HEK293T (cell line): ENCODE measurements around the gene AKR1B15.
A peak's percentile ranks its signal among the peaks of the same experiment; 100 is the strongest.
"Not testable (repeated sequence)": the region's sequence is repeated elsewhere in the genome, so short reads cannot be mapped to it uniquely, and the experiment has no call there.

Source experiments
- CTCF ChIA-PET: fragments of 350-600 bp; formaldehyde crosslinking; extraction: SDS; loops from one replicate; lab custom pipeline; 2021; ENCODE audit warnings: antibody characterized with exemption, inconsistent platforms; lab: Yijun Ruan, JAX
- POLR2A ChIA-PET: fragments of 350-600 bp; formaldehyde crosslinking; extraction: SDS; loops from one replicate; lab custom pipeline; 2020; ENCODE audit warnings: antibody characterized with exemption, inconsistent platforms; lab: Yijun Ruan, JAX
- DNase-seq: peaks from one replicate; pipeline ENCODE4 v3.0.0; 2012; ENCODE audit warnings: mixed read lengths; ENCODE audit errors: extremely low spot score
- ARNT ChIP-seq: fragments of 450-650 bp; IDR thresholded peaks from 2 replicates; pipeline ENCODE4 v1.6.1; 2017; ENCODE audit warnings: mild to moderate bottlenecking
- BHLHE40 ChIP-seq: fragments of 450-650 bp; IDR thresholded peaks from 2 replicates; pipeline ENCODE4 v1.6.1; 2016; ENCODE audit warnings: mild to moderate bottlenecking, moderate library complexity, borderline replicate concordance
- CTBP1 ChIP-seq: fragments of 450-650 bp; IDR thresholded peaks from 2 replicates; pipeline ENCODE4 v1.6.1; 2016; ENCODE audit warnings: borderline replicate concordance
- ELF4 ChIP-seq: fragments of 450-650 bp; IDR thresholded peaks from 2 replicates; pipeline ENCODE4 v1.6.1; 2017; ENCODE audit warnings: antibody characterized with exemption
- FOXA1 ChIP-seq: fragments of 450-650 bp; IDR thresholded peaks from 2 replicates; pipeline ENCODE4 v1.6.1; 2016; ENCODE audit warnings: mild to moderate bottlenecking
- FOXK2 ChIP-seq: fragments of 450-650 bp; IDR thresholded peaks from 2 replicates; pipeline ENCODE4 v1.6.1; 2016; ENCODE audit warnings: mild to moderate bottlenecking
- FOXM1 ChIP-seq: fragments of 450-650 bp; IDR thresholded peaks from 2 replicates; pipeline ENCODE4 v1.6.1; 2017; ENCODE audit warnings: mild to moderate bottlenecking, borderline replicate concordance
- HDGF ChIP-seq: fragments of 450-650 bp; IDR thresholded peaks from 2 replicates; pipeline ENCODE4 v1.6.1; 2017; ENCODE audit warnings: antibody characterized with exemption, borderline replicate concordance
- L3MBTL2 ChIP-seq: fragments of 450-650 bp; conservative IDR thresholded peaks from 2 replicates; pipeline ENCODE4 v1.6.1; 2016; ENCODE audit warnings: mild to moderate bottlenecking
- LEF1 ChIP-seq: fragments of 450-650 bp; IDR thresholded peaks from 2 replicates; pipeline ENCODE4 v1.6.1; 2017; ENCODE audit warnings: mild to moderate bottlenecking, borderline replicate concordance
- NFRKB ChIP-seq: fragments of 450-650 bp; IDR thresholded peaks from 2 replicates; pipeline ENCODE4 v1.6.1; 2016; ENCODE audit warnings: mild to moderate bottlenecking, moderate library complexity
- SP1 ChIP-seq: fragments of 450-650 bp; IDR thresholded peaks from 2 replicates; pipeline ENCODE4 v1.6.1; 2017
- SUZ12 ChIP-seq: fragments of 450-650 bp; IDR thresholded peaks from 2 replicates; pipeline ENCODE4 v1.6.1; 2016; ENCODE audit warnings: mild to moderate bottlenecking
- TARDBP ChIP-seq: fragments of 450-650 bp; IDR thresholded peaks from 2 replicates; pipeline ENCODE4 v1.6.1; 2016
- ZNF384 ChIP-seq: fragments of 450-650 bp; IDR thresholded peaks from 2 replicates; pipeline ENCODE4 v1.6.1; 2016
- TF ChIP-seq, protein P1 (sequence below): fragments of 450-650 bp; IDR thresholded peaks from 2 replicates; pipeline ENCODE4 v1.6.1; 2016

AKR1B15 gene

DNA sequence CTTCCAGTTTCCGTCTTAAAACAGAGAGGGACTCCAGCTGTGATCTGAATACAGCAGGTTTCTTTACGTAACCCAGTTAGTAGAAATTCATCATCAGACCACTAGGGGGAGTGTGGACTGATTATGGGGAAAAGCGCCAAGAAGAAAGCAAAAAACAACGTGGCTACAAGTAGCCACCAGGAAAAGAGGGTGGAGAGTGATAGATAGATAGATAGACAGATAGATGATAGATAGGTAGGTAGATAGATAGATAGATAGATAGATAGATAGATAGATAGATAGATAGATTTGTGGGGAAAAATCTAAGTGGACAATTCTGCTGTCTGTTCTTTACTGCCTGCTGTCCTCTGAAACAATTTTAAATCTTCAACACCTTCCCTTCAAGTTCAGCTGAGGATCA, 34.2 kb upstream of the AKR1B15 start:
- TF ChIP-seq LEF1 (no peak), L3MBTL2 (0 out of 2 replicates have a peak, but pooled peaks have one; percentile 38)
- TF ChIP-seq, protein P1, sequence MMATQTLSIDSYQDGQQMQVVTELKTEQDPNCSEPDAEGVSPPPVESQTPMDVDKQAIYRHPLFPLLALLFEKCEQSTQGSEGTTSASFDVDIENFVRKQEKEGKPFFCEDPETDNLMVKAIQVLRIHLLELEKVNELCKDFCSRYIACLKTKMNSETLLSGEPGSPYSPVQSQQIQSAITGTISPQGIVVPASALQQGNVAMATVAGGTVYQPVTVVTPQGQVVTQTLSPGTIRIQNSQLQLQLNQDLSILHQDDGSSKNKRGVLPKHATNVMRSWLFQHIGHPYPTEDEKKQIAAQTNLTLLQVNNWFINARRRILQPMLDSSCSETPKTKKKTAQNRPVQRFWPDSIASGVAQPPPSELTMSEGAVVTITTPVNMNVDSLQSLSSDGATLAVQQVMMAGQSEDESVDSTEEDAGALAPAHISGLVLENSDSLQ: 0 out of 2 replicates have a peak, but pooled peaks have one; percentile 9
- DNase-seq: peak; percentile 83
- ChIA-PET POLR2A (interaction anchor here (1.0 to 1.4 kb wide), 2 partner anchors 34 to 82 kb away, joined by 3 read pairs; no protein-coding TSS in a partner anchor), CTCF (interaction anchor here (0.6 to 2.1 kb wide), 17 partner anchors 32 to 1414 kb away, joined by 3 to 26 read pairs (median 4); partner anchors contain the start of gene AKR1B1)

DNA sequence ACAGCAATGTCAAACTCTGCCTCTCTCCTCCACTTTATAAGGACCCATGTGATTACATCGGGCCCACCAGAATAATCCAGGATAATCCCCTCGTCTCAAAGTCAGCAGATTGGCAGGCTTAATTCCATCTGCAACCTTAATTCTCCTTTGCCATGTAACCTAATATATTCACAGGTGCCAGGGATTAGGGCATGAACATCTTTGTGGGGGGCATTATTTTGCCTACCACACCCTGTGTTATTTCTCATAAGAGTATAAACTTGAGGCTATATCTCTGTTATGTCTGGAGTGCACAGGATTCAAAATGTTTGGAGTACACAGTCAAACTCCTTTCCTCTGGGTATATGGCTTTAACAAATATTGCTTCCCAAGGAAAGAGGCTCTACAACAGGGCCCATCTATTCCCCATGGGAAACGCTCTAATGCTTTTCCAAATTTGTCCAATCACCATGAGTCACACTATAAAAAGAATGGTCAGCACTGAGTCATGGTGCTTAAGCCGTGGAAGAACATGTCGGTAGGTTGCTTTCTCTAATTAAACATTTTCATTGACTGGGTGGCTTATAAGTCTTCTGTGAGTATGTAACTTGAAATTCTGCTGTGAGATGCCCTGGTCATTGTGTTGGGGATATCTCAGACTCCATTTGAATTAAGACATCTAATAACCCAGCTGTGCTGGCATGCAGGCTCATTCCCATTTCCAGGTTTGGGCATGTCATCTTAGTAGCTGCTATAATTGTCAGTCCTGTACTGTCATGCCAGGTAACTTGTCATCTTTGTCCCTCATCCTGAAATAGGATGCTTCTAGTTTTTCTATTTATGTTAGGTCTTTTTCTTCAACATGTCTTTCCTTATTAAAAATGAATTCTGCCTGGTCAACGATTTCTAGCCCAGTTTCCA, 33.1 kb upstream of the AKR1B15 start:
- POLR2A ChIA-PET: no interaction called here
- CTCF ChIA-PET: interaction anchor here (1.2 to 2.1 kb wide), 6 partner anchors 32 to 92 kb away, joined by 3 to 26 read pairs (median 8); partner anchors contain the start of gene AKR1B1
- TF ChIP-seq CTBP1 (no peak), SUZ12 (no peak), FOXA1 (no peak), ARNT (no peak), NFRKB (no peak), FOXK2 (no peak), BHLHE40 (no peak), TARDBP (no peak), FOXM1 (no peak), ZNF384 (no peak), SP1 (no peak), ELF4 (no peak), L3MBTL2 (no peak), LEF1 (no peak), HDGF (no peak)
- TF ChIP-seq, protein P1: no peak
- DNase-seq: no peak

DNA sequence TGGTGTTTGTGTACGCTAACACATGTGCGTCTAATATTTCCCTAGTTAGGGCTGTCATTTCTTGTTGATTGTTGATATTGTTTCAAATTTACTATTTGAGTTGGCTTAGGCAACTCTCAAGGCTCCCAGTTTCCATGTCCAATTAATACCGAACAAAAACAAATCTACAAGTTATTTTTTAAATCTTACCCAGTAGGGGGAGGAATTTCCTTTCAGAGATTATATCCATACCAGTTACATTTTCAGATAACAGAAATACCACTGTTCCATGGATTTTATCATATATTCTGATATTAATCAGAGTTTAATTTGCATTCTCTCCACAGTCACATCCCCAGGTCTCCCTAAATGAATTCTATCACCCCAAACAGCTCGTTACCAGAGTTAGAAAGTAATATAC, 28.8 kb upstream of the AKR1B15 start:
- no peak for DNase-seq
- no peak for TF ChIP-seq L3MBTL2
- ChIA-PET POLR2A (no interaction called here), CTCF (no interaction called here)

DNA sequence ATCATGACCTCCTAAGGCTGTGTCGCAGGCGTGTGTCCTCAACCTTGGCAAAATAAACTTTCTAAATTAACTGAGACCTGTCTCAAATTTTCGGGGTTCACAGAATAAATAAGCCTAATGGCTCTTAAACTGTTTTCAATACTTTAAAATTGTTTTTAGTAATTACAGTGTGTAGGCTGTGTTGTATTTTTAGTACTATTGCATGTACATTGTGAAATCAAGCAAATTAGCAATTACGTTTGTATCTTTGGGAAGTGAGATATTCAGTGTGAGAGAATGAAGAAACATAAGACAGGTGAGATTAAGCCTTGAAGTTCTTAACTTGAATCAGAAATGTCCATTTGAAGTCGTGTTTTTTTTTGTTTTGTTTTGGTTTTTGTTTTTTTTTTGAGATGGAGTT, 26.3 kb upstream of the AKR1B15 start:
- DNase-seq: no peak
- POLR2A ChIA-PET: no interaction called here
- TF ChIP-seq SP1 (no peak), FOXK2 (no peak), L3MBTL2 (no peak), SUZ12 (no peak), HDGF (no peak), FOXA1 (no peak), FOXM1 (no peak), ARNT (no peak), NFRKB (no peak), LEF1 (no peak), ZNF384 (no peak), TARDBP (no peak), ELF4 (no peak), BHLHE40 (no peak), CTBP1 (no peak)
- TF ChIP-seq, protein P1: no peak
- CTCF ChIA-PET: no interaction called here

DNA sequence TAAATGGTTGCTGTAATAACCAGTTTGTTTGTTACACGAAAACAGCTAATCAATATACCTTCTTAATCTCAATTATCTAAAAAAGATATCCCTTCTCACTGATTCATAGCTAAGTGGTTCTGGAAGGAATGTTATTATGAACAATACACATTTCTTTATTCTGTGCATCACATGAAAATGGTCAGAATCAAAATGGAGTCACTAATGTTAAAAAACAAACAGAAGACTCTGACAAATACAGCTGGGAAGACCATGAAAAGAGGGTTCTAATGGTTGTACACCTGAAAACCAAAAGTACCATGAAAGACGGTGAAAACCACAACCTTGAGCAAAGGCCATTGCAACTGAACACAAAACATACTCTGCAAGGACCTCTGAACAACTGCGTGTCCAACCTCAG, 23.5 kb upstream of the AKR1B15 start:
- DNase-seq, CTCF ChIA-PET, POLR2A ChIA-PET: not testable (repeated sequence)

DNA sequence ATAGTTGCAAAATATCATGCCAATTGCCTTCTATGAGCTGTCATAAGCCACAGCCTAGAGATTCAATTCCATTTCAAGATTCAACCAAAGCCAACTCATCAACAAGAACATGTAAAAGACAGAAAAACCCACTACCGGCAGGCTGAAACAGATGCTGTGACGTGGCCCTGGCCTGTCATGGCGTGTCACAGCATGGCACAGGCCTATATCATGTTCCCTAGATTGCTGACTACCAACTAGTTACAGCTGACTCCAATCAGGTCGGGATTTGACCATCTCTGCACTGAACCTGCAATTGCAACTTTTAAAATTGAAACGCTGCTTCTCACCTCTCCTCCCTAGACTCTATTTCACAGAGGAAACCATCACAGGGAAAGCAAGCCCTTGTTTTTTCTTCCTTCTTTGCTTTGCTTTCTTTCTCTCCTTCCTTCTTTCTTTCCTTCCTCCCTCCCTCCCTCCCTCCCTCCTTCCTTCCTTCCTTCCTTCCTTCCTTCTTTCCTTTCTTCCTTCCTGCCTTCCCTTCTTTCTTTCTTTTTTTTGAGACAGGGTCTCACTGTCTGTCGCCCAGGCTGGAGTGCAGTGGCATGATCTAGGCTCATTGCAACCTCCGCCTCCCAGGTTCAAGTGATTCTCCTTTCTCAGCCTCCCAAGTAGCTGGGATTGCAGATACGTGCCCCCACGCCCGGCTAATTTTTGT, 22.2 kb upstream of the AKR1B15 start:
- DNase-seq, POLR2A ChIA-PET: not testable (repeated sequence)
- CTCF ChIA-PET: interaction anchor here (1.5 kb wide), 1 partner anchor 94 kb away, joined by 7 read pairs; no protein-coding TSS in a partner anchor

DNA sequence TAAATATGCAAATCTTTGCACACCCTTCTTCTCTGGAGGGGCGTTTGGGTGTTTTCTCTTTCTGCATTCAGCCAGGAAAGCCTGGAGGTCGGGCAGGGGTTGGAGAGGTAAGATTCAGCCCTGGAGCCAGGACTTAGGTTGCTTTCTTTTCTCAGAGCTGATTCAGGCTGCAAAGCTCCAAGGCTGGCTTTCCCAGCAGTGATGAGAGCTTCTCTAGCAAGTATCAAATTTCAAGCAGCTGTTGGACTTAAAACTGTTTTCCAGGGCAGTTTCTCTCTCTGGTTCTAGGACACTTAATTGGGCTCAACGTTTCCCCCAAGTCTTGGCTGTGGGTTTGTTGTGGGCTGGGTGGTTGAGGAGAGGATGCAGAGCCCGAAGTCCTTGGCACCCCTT, 20.9 kb upstream of the AKR1B15 start:
- ChIA-PET CTCF (interaction anchor here (0.6 to 1.5 kb wide), 3 partner anchors 19 to 156 kb away, joined by 3 to 7 read pairs (median 3); no protein-coding TSS in a partner anchor), POLR2A (no interaction called here)
- no peak for DNase-seq
- TF ChIP-seq, protein P1: no peak
- TF ChIP-seq SUZ12: no peak
- no peak for TF ChIP-seq ARNT
- no peak for TF ChIP-seq NFRKB
- no peak for TF ChIP-seq FOXM1
- no peak for TF ChIP-seq FOXA1
- TF ChIP-seq FOXK2: no peak
- no peak for TF ChIP-seq HDGF
- no peak for TF ChIP-seq LEF1
